IMR-90 (cell line): ENCODE measurements around the gene FGD5. TPM values are rescaled to one million over a fixed set of nuclear protein-coding genes. Genes with fewer than 3 reads are reported as not detected.

Experiments
- ATAC-seq: fragments of 200-7000 bp; cut with Tn5 transposase; 2 replicates; pipeline ENCODE4 v1.9.1; 2020; ENCODE audit warnings: low read depth, mild to moderate bottlenecking, moderate library complexity
- BruUV-seq: library from RNA; stranded (reverse); fragments of 400-500 nt; replicated peaks from 2 replicates; lab custom pipeline; 2021; lab: Mats Ljungman, UMichigan
- CTCF ChIA-PET: fragments of 300-600 bp; formaldehyde crosslinking; extraction: SDS; loops from one replicate; lab custom pipeline; 2021; ENCODE audit warnings: antibody characterized with exemption; lab: Yijun Ruan, JAX
- POLR2A ChIA-PET: fragments of 300-600 bp; sonication (Branson Sonifier 250); formaldehyde crosslinking; loops from one replicate; lab custom pipeline; 2022; ENCODE audit warnings: antibody characterized with exemption; ENCODE audit not compliant: unreplicated experiment; lab: Charles Lee
- DNase-seq: peaks from one replicate; pipeline ENCODE4 v3.0.0; 2013
- H2AFZ ChIP-seq: replicated peaks from 2 replicates; pipeline ENCODE3; 2013; ENCODE audit warnings: low read length, mild to moderate bottlenecking; ENCODE audit not compliant: poor library complexity
- H2AK5ac ChIP-seq: 2 replicates; pipeline ENCODE4 v1.6.1; 2013; ENCODE audit warnings: low read depth, low read length, inconsistent platforms
- H2AK9ac ChIP-seq: replicated peaks from 2 replicates; pipeline ENCODE3; 2013; ENCODE audit warnings: mild to moderate bottlenecking, low read depth, low read length, moderate library complexity; ENCODE audit not compliant: poor library complexity
- H2BK120ac ChIP-seq: 2 replicates; pipeline ENCODE4 v1.6.1; 2013; ENCODE audit warnings: low read depth, low read length, inconsistent platforms
- H2BK15ac ChIP-seq: 3 replicates; pipeline ENCODE4 v1.6.1; 2013; ENCODE audit warnings: low read depth, low read length, inconsistent platforms
- H2BK20ac ChIP-seq: 2 replicates; pipeline ENCODE4 v1.6.1; 2013; ENCODE audit warnings: low read depth, mild to moderate bottlenecking, inconsistent platforms, low read length, moderate library complexity
- H2BK5ac ChIP-seq: 2 replicates; pipeline ENCODE4 v1.6.1; 2013; ENCODE audit warnings: mild to moderate bottlenecking, low read depth, low read length, inconsistent platforms; ENCODE audit not compliant: poor library complexity, severe bottlenecking
- H3K14ac ChIP-seq: replicated peaks from 2 replicates; pipeline ENCODE4 v1.6.1; 2013; ENCODE audit warnings: low read depth, low read length, inconsistent platforms
- H3K18ac ChIP-seq: 2 replicates; pipeline ENCODE4 v1.6.1; 2013; ENCODE audit warnings: low read depth, low read length, control low read depth
- H3K23ac ChIP-seq: 2 replicates; pipeline ENCODE4 v1.6.1; 2013; ENCODE audit warnings: low read depth, low read length, inconsistent platforms
- H3K27ac ChIP-seq: 2 replicates; pipeline ENCODE4 v1.5.1; 2013; ENCODE audit warnings: mild to moderate bottlenecking, control low read depth, low read length; ENCODE audit not compliant: insufficient read depth
- H3K27me3 ChIP-seq: 2 replicates; pipeline ENCODE4 v1.6.1; 2013; ENCODE audit warnings: low read length; ENCODE audit not compliant: control insufficient read depth, insufficient read depth
- H3K36me3 ChIP-seq: 2 replicates; pipeline ENCODE4 v1.6.1; 2013; ENCODE audit warnings: low read length, mixed read lengths; ENCODE audit not compliant: control insufficient read depth, insufficient read depth
- H3K4ac ChIP-seq: 2 replicates; pipeline ENCODE4 v1.6.1; 2013; ENCODE audit warnings: low read depth, low read length, inconsistent platforms
- H3K4me1 ChIP-seq: 2 replicates; pipeline ENCODE4 v1.6.1; 2013; ENCODE audit warnings: low read length, mixed read lengths; ENCODE audit not compliant: control insufficient read depth, insufficient read depth
- H3K4me2 ChIP-seq: 2 replicates; pipeline ENCODE4 v1.6.1; 2013; ENCODE audit warnings: low read depth, mild to moderate bottlenecking, control low read depth, low read length, moderate library complexity
- H3K4me3 ChIP-seq: 2 replicates; pipeline ENCODE4 v1.5.1; 2013; ENCODE audit warnings: low read depth, mild to moderate bottlenecking, control low read depth, low read length, moderate library complexity; ENCODE audit not compliant: insufficient read depth
- H3K56ac ChIP-seq: 2 replicates; pipeline ENCODE4 v1.6.1; 2013; ENCODE audit warnings: low read length, inconsistent platforms; ENCODE audit not compliant: insufficient read depth; ENCODE audit errors: extremely low read depth
- H3K79me1 ChIP-seq, 2 experiments: 2 replicates each; pipeline ENCODE4 v1.6.1; 2013; ENCODE audit warnings: low read length in 2 of 2, inconsistent platforms in 1 of 2, low read depth in 1 of 2
- H3K9ac ChIP-seq: 2 replicates; pipeline ENCODE4 v1.6.1; 2013; ENCODE audit warnings: low read depth, low read length, control low read depth
- H3K9me1 ChIP-seq: 2 replicates; pipeline ENCODE4 v1.6.1; 2013; ENCODE audit warnings: low read length, inconsistent platforms; ENCODE audit not compliant: insufficient read depth
- H3K9me3 ChIP-seq: 2 replicates; pipeline ENCODE4 v1.6.1; 2013; ENCODE audit warnings: low read length; ENCODE audit not compliant: control insufficient read depth, insufficient read depth
- H4K20me1 ChIP-seq: 2 replicates; pipeline ENCODE4 v1.6.1; 2013; ENCODE audit warnings: low read length, inconsistent platforms; ENCODE audit not compliant: insufficient read depth
- H4K5ac ChIP-seq: 2 replicates; pipeline ENCODE4 v1.6.1; 2013; ENCODE audit warnings: mild to moderate bottlenecking, low read depth, low read length, control low read depth
- H4K8ac ChIP-seq, 2 experiments: 2 replicates each; pipeline ENCODE4 v1.6.1; 2013; ENCODE audit warnings: low read depth in 2 of 2, low read length in 2 of 2, control low read depth in 1 of 2, inconsistent platforms in 1 of 2
- H4K91ac ChIP-seq: 2 replicates; pipeline ENCODE4 v1.6.1; 2013; ENCODE audit warnings: low read depth, low read length, inconsistent platforms; ENCODE audit not compliant: insufficient read depth
- BHLHE40 ChIP-seq: fragments of 150-350 bp; IDR thresholded peaks from 2 replicates; pipeline ENCODE4 v1.6.1; 2016; ENCODE audit warnings: mild to moderate bottlenecking, low read depth, low read length
- CEBPB ChIP-seq: IDR thresholded peaks from 2 replicates; pipeline ENCODE4 v1.6.1; 2012; ENCODE audit warnings: low read depth, low read length, improper control_type of control experiment
- CTCF ChIP-seq: conservative IDR thresholded peaks from 2 replicates; pipeline ENCODE4 v1.5.1; 2012; ENCODE audit warnings: mild to moderate bottlenecking, low read depth, low read length, improper control_type of control experiment
- ELK1 ChIP-seq: fragments of 150-350 bp; IDR thresholded peaks from 2 replicates; pipeline ENCODE4 v1.6.1; 2016; ENCODE audit warnings: low read depth, mild to moderate bottlenecking, low read length, moderate library complexity, borderline replicate concordance
- FOS ChIP-seq: fragments of 150-350 bp; IDR thresholded peaks from 2 replicates; pipeline ENCODE4 v1.6.1; 2016; ENCODE audit warnings: low read depth, low read length
- MAFK ChIP-seq: IDR thresholded peaks from 2 replicates; pipeline ENCODE4 v1.6.1; 2012; ENCODE audit warnings: low read depth, low read length, improper control_type of control experiment
- MAZ ChIP-seq: IDR thresholded peaks from 2 replicates; pipeline ENCODE4 v1.6.1; 2012; ENCODE audit warnings: low read depth, mild to moderate bottlenecking, low read length, improper control_type of control experiment, moderate library complexity, borderline replicate concordance
- MXI1 ChIP-seq: IDR thresholded peaks from 2 replicates; pipeline ENCODE4 v1.6.1; 2012; ENCODE audit warnings: low read depth, mild to moderate bottlenecking, low read length, moderate library complexity, borderline replicate concordance
- NFE2L2 ChIP-seq: fragments of 150-350 bp; IDR thresholded peaks from 2 replicates; pipeline ENCODE4 v1.6.1; 2016; ENCODE audit warnings: low read depth, mild to moderate bottlenecking, low read length
- POLR2A ChIP-seq: IDR thresholded peaks from 2 replicates; pipeline ENCODE4 v1.6.1; 2012; ENCODE audit warnings: mild to moderate bottlenecking, low read depth, low read length
- RFX5 ChIP-seq: IDR thresholded peaks from 2 replicates; pipeline ENCODE4 v1.8.0; 2012; ENCODE audit warnings: low read depth, mild to moderate bottlenecking, low read length, moderate library complexity
- SMC3 ChIP-seq: fragments of 150-350 bp; IDR thresholded peaks from 2 replicates; pipeline ENCODE4 v1.6.1; 2016; ENCODE audit warnings: low read depth, mild to moderate bottlenecking, antibody characterized with exemption, low read length, moderate library complexity
- WGBS, 2 experiments: methylation state at CpG; one replicate each; pipeline versions ENCODE4 v1.1.5 to v1.1.7; 2013; ENCODE audit warnings: missing lambda C conversion rate in 2 of 2; ENCODE audit not compliant: insufficient read length in 1 of 2; ENCODE audit errors: extremely low coverage in 2 of 2; 5-methylcytosine and 5-hydroxymethylcytosine counted together
- dilution Hi-C: fragments of 300-500 bp; cut with HindIII; formaldehyde crosslinking; loops from one replicate; pipeline ENCODE4 v1.14.3; 2018; ENCODE audit warnings: low sequenced_read_pairs; ENCODE audit not compliant: unreplicated experiment
- in situ Hi-C: fragments of 300-500 bp; cut with MboI; formaldehyde crosslinking; loops from 3 replicates; pipeline ENCODE4 v1.14.3; 2019; ENCODE audit warnings: low sequenced_read_pairs, inconsistent platforms, mixed read lengths
- intact Hi-C: fragments of 100-400 bp; cut with micrococcal nuclease; formaldehyde crosslinking; loops from 2 replicates; pipeline ENCODE4 v1.10.0; 2022
- polyA plus RNA-seq, 3 experiments: library from polyadenylated mRNA; depleted of rRNA; stranded (reverse); fragments of >200 nt; gene quantifications; 2 replicates each; pipeline ENCODE4 v1.2.3, GENCODE V29; 2012; ENCODE audit warnings: low replicate concordance in 1 of 3
- total RNA-seq: library from RNA; depleted of rRNA; stranded (reverse); fragments of >200 nt; gene quantifications from 2 replicates; pipeline ENCODE4 v1.2.3, GENCODE V29; 2012

FGD5 gene
- total and polyA plus RNA-seq, 2 of the 4 experiments (the other 2 are of a cell fraction), result not detected

- no peaks in the 10 kb centered on the region for H3K79me1 ChIP-seq
- H3K9ac ChIP-seq, result no peak overlapping the region
- H2AFZ ChIP-seq, result no peak overlapping the region
- H4K8ac ChIP-seq, result no peak overlapping the region
- TF ChIP-seq CEBPB (no peak), RFX5 (no peak), FOS (no peak), MXI1 (no peak), CTCF (no peak), NFE2L2 (no peak), MAFK (no peak), SMC3 (no peak), POLR2A (no peak), ELK1 (no peak), BHLHE40 (no peak), MAZ (no peak)
- no peak for DNase-seq
- H3K4me3 ChIP-seq, result no peak overlapping the region
- intact Hi-C loops, result no loop called here
- CTCF ChIA-PET, result no interaction called here
- no peak overlapping the region for H2AK9ac ChIP-seq
- H3K27me3 ChIP-seq, result peaks cover 28% of the 10 kb centered on the region
- no TSS peak for BruUV-seq
- H3K4me2 ChIP-seq, result no peak overlapping the region
- H2BK120ac ChIP-seq, result no peak overlapping the region
- H2BK15ac ChIP-seq, result no peak overlapping the region
- H3K56ac ChIP-seq, result no peak overlapping the region
- H4K20me1 ChIP-seq, result no peaks in the 10 kb centered on the region
- no peak overlapping the region for H4K91ac ChIP-seq
- no peak overlapping the region for H2BK5ac ChIP-seq
- no peak overlapping the region for H2AK5ac ChIP-seq
- dilution Hi-C loops, result no loop called here
- H3K14ac ChIP-seq, result no peak overlapping the region
- H3K18ac ChIP-seq, result no peak overlapping the region
- H4K5ac ChIP-seq, result no peak overlapping the region
- H3K4ac ChIP-seq, result no peak overlapping the region
- no peaks in the 10 kb centered on the region for H3K4me1 ChIP-seq
- ATAC-seq, result no peak
- no peaks in the 10 kb centered on the region for H3K36me3 ChIP-seq
- no peak overlapping the region for H2BK20ac ChIP-seq
- POLR2A ChIA-PET, result no interaction called here
- H3K27ac ChIP-seq, result no peak overlapping the region
- no peaks in the 10 kb centered on the region for H3K9me3 ChIP-seq
- in situ Hi-C loops, result no loop called here
- no peaks in the 10 kb centered on the region for H3K9me1 ChIP-seq
- no peak overlapping the region for H3K23ac ChIP-seq
- WGBS, 2 experiments, result 69% methylated on average over 3 of the region's 15 CpGs; no CpG with 5 or more reads in 1 of the 2 experiments
These were observed 29.1 kb downstream of the FGD5 start for GRCh38 chr3:14847613-14848541.
